Thoracic aorta (tissue), 2 donors: ENCODE data around the gene CFAP47. TPM values are rescaled to one million over a fixed set of nuclear protein-coding genes. Genes with fewer than 3 reads are reported as not detected.

Experiments
- ATAC-seq: fragments of 150-250 bp; one replicate; pipeline ENCODE4 v1.8.0; 2017; ENCODE audit warnings: low read depth; ENCODE audit not compliant: insufficient number of reproducible peaks, low FRiP score
- DNase-seq: peaks from one replicate; pipeline ENCODE4 v3.0.0-alpha.2; 2020; ENCODE audit warnings: low spot score
- H3K27ac ChIP-seq, 2 donors: fragments of 200-600 bp; sonication (generic); 1 replicate in 1 of 2; 2 replicates in 1 of 2; pipeline ENCODE4 v1.5.1; 2016; ENCODE audit warnings: mild to moderate bottlenecking in 2 of 2, moderate library complexity in 2 of 2
- H3K27me3 ChIP-seq: fragments of 200-600 bp; sonication (generic); replicated peaks from 2 replicates; pipeline ENCODE4 v1.6.0; 2016; ENCODE audit warnings: mild to moderate bottlenecking; ENCODE audit not compliant: insufficient read depth
- H3K36me3 ChIP-seq: fragments of 200-600 bp; sonication (generic); one replicate; pipeline ENCODE4 v1.5.1; 2016
- H3K4me1 ChIP-seq, 2 donors: fragments of 200-600 bp; sonication (generic); 1 replicate in 1 of 2; 2 replicates in 1 of 2; pipeline versions ENCODE4 v1.5.1 to v1.6.0; 2016; ENCODE audit warnings: low read depth in 2 of 2, mild to moderate bottlenecking in 1 of 2; ENCODE audit not compliant: control insufficient read depth in 1 of 2
- H3K4me3 ChIP-seq: fragments of 200-600 bp; sonication (generic); 2 replicates; pipeline ENCODE4 v1.5.1; 2016; ENCODE audit warnings: mild to moderate bottlenecking
- H3K9me3 ChIP-seq: fragments of 200-600 bp; sonication (generic); 2 replicates; pipeline ENCODE4 v1.5.1; 2016
- total RNA-seq, 2 donors: library from RNA; depleted of rRNA; stranded (reverse); fragments of >200 nt; gene quantifications; one replicate each; pipeline versions ENCODE4 v1.1.0 to v1.2.3, GENCODE V29; 2016
- TF ChIP-seq, protein P1 (sequence below): fragments of 200-600 bp; sonication (generic); IDR thresholded peaks from one replicate; pipeline ENCODE4 v1.5.1; 2019; ENCODE audit warnings: antibody characterized with exemption

The CFAP47 gene
- total RNA-seq, 2 donors from 2014 or later: not detected

DNA sequence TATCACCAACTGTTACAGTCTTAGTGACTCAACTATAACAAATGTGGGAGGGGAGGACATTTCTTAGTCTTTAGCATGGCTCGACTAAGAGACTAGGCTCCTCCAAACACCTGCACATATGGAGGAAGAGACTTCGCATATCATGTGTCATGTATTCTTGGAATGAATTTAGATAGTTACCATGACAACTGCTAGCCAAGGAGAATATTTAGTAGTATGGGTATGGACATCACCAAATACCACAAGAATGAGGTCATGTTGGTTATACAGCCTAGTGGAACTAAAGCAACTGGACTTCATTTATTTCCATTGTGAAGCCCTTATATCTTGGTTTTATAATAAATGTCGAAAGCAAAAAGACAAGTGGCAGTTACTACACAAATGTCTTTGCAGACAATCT lies 512.3 kb downstream of the CFAP47 start:
- Histone ChIP-seq H3K9me3 (no peaks in the 10 kb centered on the region), H3K27ac (no peak overlapping the region), H3K4me1 (no peaks in the 10 kb centered on the region), H3K36me3 (no peaks in the 10 kb centered on the region), H3K27me3 (no peaks in the 10 kb centered on the region), H3K4me3 (no peak overlapping the region)
- no peak for DNase-seq
- no peak for ATAC-seq
- TF ChIP-seq, protein P1, sequence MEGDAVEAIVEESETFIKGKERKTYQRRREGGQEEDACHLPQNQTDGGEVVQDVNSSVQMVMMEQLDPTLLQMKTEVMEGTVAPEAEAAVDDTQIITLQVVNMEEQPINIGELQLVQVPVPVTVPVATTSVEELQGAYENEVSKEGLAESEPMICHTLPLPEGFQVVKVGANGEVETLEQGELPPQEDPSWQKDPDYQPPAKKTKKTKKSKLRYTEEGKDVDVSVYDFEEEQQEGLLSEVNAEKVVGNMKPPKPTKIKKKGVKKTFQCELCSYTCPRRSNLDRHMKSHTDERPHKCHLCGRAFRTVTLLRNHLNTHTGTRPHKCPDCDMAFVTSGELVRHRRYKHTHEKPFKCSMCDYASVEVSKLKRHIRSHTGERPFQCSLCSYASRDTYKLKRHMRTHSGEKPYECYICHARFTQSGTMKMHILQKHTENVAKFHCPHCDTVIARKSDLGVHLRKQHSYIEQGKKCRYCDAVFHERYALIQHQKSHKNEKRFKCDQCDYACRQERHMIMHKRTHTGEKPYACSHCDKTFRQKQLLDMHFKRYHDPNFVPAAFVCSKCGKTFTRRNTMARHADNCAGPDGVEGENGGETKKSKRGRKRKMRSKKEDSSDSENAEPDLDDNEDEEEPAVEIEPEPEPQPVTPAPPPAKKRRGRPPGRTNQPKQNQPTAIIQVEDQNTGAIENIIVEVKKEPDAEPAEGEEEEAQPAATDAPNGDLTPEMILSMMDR: no peak

DNA sequence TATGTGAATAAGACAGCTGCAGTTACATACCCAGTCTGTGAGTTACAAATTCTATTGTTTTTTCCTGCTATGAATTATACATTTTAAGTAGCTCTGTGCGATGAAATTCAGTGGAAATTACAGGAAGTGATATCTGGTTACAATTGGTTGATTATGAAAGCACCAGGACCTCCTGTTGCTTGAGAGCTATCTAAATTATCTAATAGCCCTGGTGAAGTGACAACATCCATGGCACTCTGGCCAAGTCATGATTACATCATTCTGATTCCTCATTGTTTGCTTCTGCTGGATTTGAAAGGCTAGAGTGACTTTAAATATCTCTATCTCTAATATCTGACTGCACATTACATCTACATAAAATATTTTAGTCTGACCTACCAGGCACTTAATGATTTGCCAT lies 515.0 kb downstream of the CFAP47 start:
- Histone ChIP-seq H3K9me3 (no peaks in the 10 kb centered on the region), H3K27me3 (no peaks in the 10 kb centered on the region), H3K4me1 (no peaks in the 10 kb centered on the region), H3K4me3 (no peak overlapping the region), H3K36me3 (no peaks in the 10 kb centered on the region), H3K27ac (no peak overlapping the region)
- no peak for ATAC-seq
- TF ChIP-seq, protein P1: no peak
- no peak for DNase-seq

Other genes starting within 250 kb of the CFAP47 start
- gene MAGEB16, start 121.4 kb upstream of the CFAP47 start, total RNA-seq: not detected